HepG2 (cell line): ENCODE data around the gene FCGR1A. TPM values are rescaled to one million over a fixed set of nuclear protein-coding genes. Genes with fewer than 3 reads are reported as not detected.
"Not testable (repeated sequence)": the region's sequence is repeated elsewhere in the genome, so short reads cannot be mapped to it uniquely, and the experiment has no call there.

Experiments used
- ATAC-seq: fragments of 200-7000 bp; cut with Tn5 transposase; 3 replicates; pipeline ENCODE4 v1.9.1; 2020; ENCODE audit warnings: mild to moderate bottlenecking, moderate library complexity
- Bru-seq: library from RNA; stranded (reverse); fragments of 400-500 nt; gene quantifications from one replicate; lab custom pipeline; 2021; lab: Mats Ljungman, UMichigan
- BruChase-seq, 2 experiments: library from RNA; stranded (reverse); fragments of 400-500 nt; gene quantifications; one replicate each; lab custom pipeline; 2021; lab: Mats Ljungman, UMichigan
- BruUV-seq: library from RNA; stranded (reverse); fragments of 400-500 nt; replicated peaks from 2 replicates; lab custom pipeline; 2021; lab: Mats Ljungman, UMichigan
- CTCF ChIA-PET: fragments of 300-600 bp; formaldehyde crosslinking; extraction: SDS; loops from one replicate; lab custom pipeline; 2021; ENCODE audit warnings: low total read pairs, inconsistent platforms, low intra/inter-chr PET ratio; lab: Yijun Ruan, JAX
- POLR2A ChIA-PET: fragments of 350-600 bp; sonication (Branson Sonifier 250); formaldehyde crosslinking; loops from one replicate; lab custom pipeline; 2020; ENCODE audit warnings: antibody characterized with exemption, inconsistent platforms; lab: Yijun Ruan, JAX
- DNase-seq: peaks from one replicate; pipeline ENCODE4 v3.0.0-alpha.2; 2015; ENCODE audit warnings: low spot score
- FAIRE-seq: peaks from 3 replicates; lab custom pipeline; 2011; peaks lifted over from hg19 to GRCh38; lab: Jason Lieb, UNC
- H2AFZ ChIP-seq: one replicate; pipeline ENCODE4 v1.6.1; 2011; ENCODE audit warnings: low read length, inconsistent platforms
- H3K27ac ChIP-seq: fragments of 300-600 bp; 3 replicates; pipeline ENCODE4 v1.8.0; 2011; ENCODE audit warnings: mixed run types, mild to moderate bottlenecking, mixed read lengths, low read length, inconsistent platforms; ENCODE audit not compliant: insufficient read depth; ENCODE audit errors: extremely low read length
- H3K27me3 ChIP-seq, 2 experiments: fragments of 200-600 bp in 1 of 2; 2 replicates in 1 of 2; 3 replicates in 1 of 2; pipeline versions ENCODE4 v1.6.0 to v1.8.0; 2011; ENCODE audit warnings: low read length in 2 of 2, mild to moderate bottlenecking in 2 of 2, moderate library complexity in 2 of 2, inconsistent platforms in 1 of 2; ENCODE audit not compliant: insufficient read depth in 2 of 2, control insufficient read depth in 1 of 2
- H3K36me3 ChIP-seq, 2 experiments: fragments of 200-600 bp in 1 of 2; replicated peaks in 1 of 2; 2 replicates in 1 of 2; 3 replicates in 1 of 2; pipeline versions ENCODE4 v1.5.1 to v1.8.0; 2011; ENCODE audit warnings: low read length in 2 of 2, inconsistent platforms in 1 of 2; ENCODE audit not compliant: insufficient read depth in 2 of 2, control insufficient read depth in 1 of 2
- H3K4me1 ChIP-seq: 2 replicates; pipeline ENCODE4 v1.5.1; 2012; ENCODE audit warnings: low read length, inconsistent platforms; ENCODE audit not compliant: insufficient read depth
- H3K4me2 ChIP-seq: 2 replicates; pipeline ENCODE4 v1.6.0; 2011; ENCODE audit warnings: low read depth, low read length, inconsistent platforms
- H3K4me3 ChIP-seq, 3 experiments: fragments of 200-600 bp in 1 of 3; sonication (generic), shearing (Covaris generic) in 1 of 3; replicated peaks in 1 of 3; 2 replicates each; pipeline ENCODE4 v1.5.1; 2011 to 2016; ENCODE audit warnings: low read length in 3 of 3, inconsistent platforms in 2 of 3, low read depth in 2 of 3, mild to moderate bottlenecking in 2 of 3, control low read depth in 1 of 3, mixed read lengths in 1 of 3; ENCODE audit not compliant: insufficient read depth in 1 of 3
- H3K79me2 ChIP-seq: one replicate; pipeline ENCODE4 v1.6.1; 2011; ENCODE audit warnings: low read length, inconsistent platforms; ENCODE audit not compliant: insufficient read depth
- H3K9ac ChIP-seq: 2 replicates; pipeline ENCODE4 v1.6.0; 2011; ENCODE audit warnings: mild to moderate bottlenecking, low read depth, low read length, inconsistent platforms; ENCODE audit not compliant: insufficient read depth
- H3K9me3 ChIP-seq: 2 replicates; pipeline ENCODE4 v1.5.1; 2012; ENCODE audit warnings: mild to moderate bottlenecking, low read length
- H4K20me1 ChIP-seq: 2 replicates; pipeline ENCODE4 v1.6.0; 2011; ENCODE audit warnings: inconsistent platforms, mild to moderate bottlenecking, low read length, moderate library complexity; ENCODE audit not compliant: insufficient read depth
- WGBS: methylation state at CpG from one replicate; pipeline ENCODE4 v1.1.6; 2017; ENCODE audit warnings: low lambda C conversion rate; 5-methylcytosine and 5-hydroxymethylcytosine counted together
- in situ Hi-C: cut with HindIII; loops from 2 replicates; pipeline ENCODE4 v1.10.0; 2017; ENCODE audit warnings: low pct_unique_long_range_greater_than_20kb; ENCODE audit not compliant: extremely low pct_ligation_motif_present
- intact Hi-C: fragments of 100-400 bp; cut with micrococcal nuclease; formaldehyde crosslinking; loops from one replicate; pipeline ENCODE4 v1.10.0; 2022; ENCODE audit not compliant: unreplicated experiment
- long read RNA-seq, 2 experiments: library from RNA in 1 of 2; library from polyadenylated mRNA in 1 of 2; stranded (forward) in 1 of 2; unstranded in 1 of 2; transcript quantifications; one replicate each; pipeline ENCODE4 v2.0.0, GENCODE V29; 2019 to 2022
- polyA minus RNA-seq, 3 experiments: library from RNA; depleted of rRNA, polyadenylated mRNA; stranded (reverse); fragments of >200 nt; gene quantifications; 2 replicates each; pipeline ENCODE4 v1.2.3, GENCODE V29; 2011; ENCODE audit warnings: low replicate concordance in 1 of 3
- polyA plus RNA-seq, 8 experiments: library from polyadenylated mRNA; depleted of rRNA in 3 of 8; stranded (reverse) in 7 of 8; unstranded in 1 of 8; fragments of >200 nt; fragmentation: Illumina TruSeq in 4 of 8; extraction: Trizol in 4 of 8; gene quantifications; 2 replicates each; pipeline versions ENCODE4 v1.2.1 to v1.2.3, GENCODE V29; 2011 to 2016; ENCODE audit warnings: low read depth in 4 of 8, missing spikeins in 1 of 8, mixed read lengths in 1 of 8; ENCODE audit not compliant: insufficient read depth in 1 of 8
- total RNA-seq, 5 experiments: library from RNA; depleted of rRNA; stranded (reverse); fragments of >200 nt; fragmentation: Illumina TruSeq; extraction: Trizol; gene quantifications; 2 replicates each; pipeline ENCODE4 v1.2.3, GENCODE V29; 2016; ENCODE audit warnings: low read depth in 1 of 5

FCGR1A gene
- total RNA-seq (2016; rRNA removed; fragmentation: Illumina TruSeq; extraction: Trizol) (not detected in 2 replicates), polyA plus RNA-seq (2011; rRNA removed) (not detected in 2 replicates), polyA minus RNA-seq (2011; rRNA and poly(A)+ RNA removed; ENCODE audit: low replicate concordance) (0.06 TPM in 1 of 2 replicates, not detected in the other), Bru-seq, nascent RNA (not detected), BruChase-seq, experiment 1, labeled RNA remaining after a 6-hour chase (not detected), BruChase-seq, experiment 2, labeled RNA remaining after a 2-hour chase (not detected)
- total RNA-seq (2016; cell fraction: cytosol; rRNA removed; fragmentation: Illumina TruSeq; extraction: Trizol; ENCODE audit: low read depth) = not detected in 2 replicates
- not detected in 2 replicates for total RNA-seq (2016; cell fraction: insoluble cytoplasmic fraction; rRNA removed; fragmentation: Illumina TruSeq; extraction: Trizol)
- not detected in 2 replicates for total RNA-seq (2016; cell fraction: membrane; rRNA removed; fragmentation: Illumina TruSeq; extraction: Trizol)
- not detected in 2 replicates for total RNA-seq (2016; cell fraction: nucleus; rRNA removed; fragmentation: Illumina TruSeq; extraction: Trizol)
- not detected in 2 replicates for polyA plus RNA-seq (2011; cell fraction: cytosol; rRNA removed)
- not detected in 2 replicates for polyA plus RNA-seq (2011; cell fraction: nucleus; rRNA removed)
- not detected in 2 replicates for polyA plus RNA-seq (2012)
- polyA plus RNA-seq (2016; cell fraction: cytosol; fragmentation: Illumina TruSeq; extraction: Trizol; ENCODE audit: low read depth) = not detected in 2 replicates
- polyA plus RNA-seq (2016; cell fraction: insoluble cytoplasmic fraction; fragmentation: Illumina TruSeq; extraction: Trizol; ENCODE audit: low read depth) = not detected in 2 replicates
- polyA plus RNA-seq (2016; cell fraction: membrane; fragmentation: Illumina TruSeq; extraction: Trizol; ENCODE audit: low read depth) = not detected in 2 replicates
- polyA plus RNA-seq (2016; cell fraction: nucleus; fragmentation: Illumina TruSeq; extraction: Trizol; ENCODE audit: insufficient read depth, low read depth) = not detected in 2 replicates
- polyA minus RNA-seq (2011; cell fraction: cytosol; rRNA and poly(A)+ RNA removed) = not detected in 2 replicates
- not detected in 2 replicates for polyA minus RNA-seq (2011; cell fraction: nucleus; rRNA and poly(A)+ RNA removed)
- long read RNA-seq, experiment 1 = 0 reads
- long read RNA-seq, experiment 2 = 0 reads

DNA sequence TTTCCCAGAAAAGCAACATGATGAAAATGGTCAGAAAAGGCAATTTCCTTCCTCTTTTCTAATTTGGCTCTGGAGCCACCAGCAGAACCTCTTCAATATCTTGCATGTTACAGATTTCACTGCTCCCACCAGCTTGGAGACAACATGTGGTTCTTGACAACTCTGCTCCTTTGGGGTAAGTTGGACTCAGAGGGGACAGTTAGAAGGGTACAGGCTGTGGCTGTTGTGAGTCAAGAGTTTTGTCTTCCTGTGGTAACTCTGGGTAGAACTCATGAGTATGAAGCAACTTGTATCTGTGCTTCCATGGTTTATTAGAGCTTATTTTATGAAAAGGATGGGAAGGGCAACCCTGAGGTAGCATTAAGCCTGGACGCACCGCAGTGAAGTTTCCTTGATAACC, at the start of gene FCGR1A:
TSS of gene FCGR1A (plus strand) at position 95 of the 400 bp plus-strand sequence. CDS start at position 145, 50 bp downstream.
- FAIRE-seq, in situ Hi-C loops, BruUV-seq: not testable (repeated sequence)

DNA sequence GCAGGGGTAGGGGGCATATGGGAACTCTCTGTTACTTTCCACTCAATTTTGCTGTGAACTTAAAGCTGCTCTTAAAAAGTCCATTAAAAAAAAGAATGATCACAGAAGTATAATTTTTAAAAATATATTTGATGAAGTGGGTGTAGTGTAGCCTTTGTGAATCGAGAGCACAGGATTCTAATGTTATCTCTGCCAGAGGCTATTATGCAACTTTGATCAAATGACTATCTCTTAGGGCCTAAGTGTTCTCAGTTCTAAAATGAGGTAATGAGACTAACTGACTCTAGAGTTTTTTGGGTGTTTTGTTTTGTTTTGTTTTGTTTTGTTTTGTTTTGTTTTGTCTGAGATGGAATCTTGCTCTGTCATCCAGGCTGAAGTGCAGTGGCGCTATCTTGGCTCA, 49.7 kb upstream of the FCGR1A start:
- 38% methylated on average over 1 of the region's 2 CpGs for WGBS
- H3K27me3 ChIP-seq, H3K4me3 ChIP-seq, intact Hi-C loops, H3K79me2 ChIP-seq, H3K4me1 ChIP-seq, H3K9me3 ChIP-seq, H4K20me1 ChIP-seq, CTCF ChIA-PET, BruUV-seq, H2AFZ ChIP-seq, POLR2A ChIA-PET, in situ Hi-C loops, H3K27ac ChIP-seq, H3K4me2 ChIP-seq, FAIRE-seq, H3K9ac ChIP-seq, DNase-seq, H3K36me3 ChIP-seq, ATAC-seq: not testable (repeated sequence)

More for the DNA sequence above, at the start of gene FCGR1A:
- H3K79me2 ChIP-seq, POLR2A ChIA-PET, H3K36me3 ChIP-seq, CTCF ChIA-PET, H3K4me1 ChIP-seq, H4K20me1 ChIP-seq, H3K4me2 ChIP-seq, H2AFZ ChIP-seq, H3K9me3 ChIP-seq, H3K27ac ChIP-seq, H3K27me3 ChIP-seq, H3K9ac ChIP-seq, ATAC-seq, intact Hi-C loops, DNase-seq, H3K4me3 ChIP-seq: not testable (repeated sequence)
- 40% methylated on average over 2 of the region's 2 CpGs for WGBS

DNA sequence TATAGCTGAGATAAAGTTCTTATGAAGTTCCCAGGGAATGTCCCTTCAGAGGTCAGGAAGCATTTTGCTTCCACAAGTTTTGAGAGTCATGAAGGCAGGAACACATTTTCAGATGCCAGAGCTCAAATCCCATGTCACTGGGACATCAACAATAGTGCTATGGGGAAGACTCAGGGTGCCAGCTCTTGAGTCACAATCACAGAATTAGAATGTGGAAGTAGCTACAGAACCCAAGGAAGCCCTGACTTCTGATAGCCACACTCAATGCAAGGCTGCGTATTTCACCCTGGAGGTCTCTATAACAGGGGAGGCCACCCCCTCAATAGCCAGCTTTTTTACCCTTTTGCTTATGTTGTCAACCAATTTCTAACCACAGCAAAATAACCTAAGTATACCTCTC, 47.8 kb upstream of the FCGR1A start:
- H3K9me3 ChIP-seq, H3K36me3 ChIP-seq, FAIRE-seq, H3K79me2 ChIP-seq, H4K20me1 ChIP-seq, in situ Hi-C loops, H3K4me1 ChIP-seq, BruUV-seq, H3K27me3 ChIP-seq, DNase-seq, H2AFZ ChIP-seq, H3K4me2 ChIP-seq, H3K4me3 ChIP-seq, intact Hi-C loops, POLR2A ChIA-PET, H3K27ac ChIP-seq, ATAC-seq, CTCF ChIA-PET, H3K9ac ChIP-seq: not testable (repeated sequence)
- WGBS = 40% methylated on average over 1 of the region's 1 CpG
